Lower leg skin (tissue), 3 donors: Measurements from ENCODE around the gene MBOAT7.

ENCODE experiments used
- CTCF ChIP-seq, 3 donors: fragments of 450-650 bp; IDR thresholded peaks; one replicate each; pipeline ENCODE4 v1.5.1; 2016; ENCODE audit warnings: antibody characterized with exemption in 3 of 3, mild to moderate bottlenecking in 3 of 3, moderate library complexity in 2 of 3
- POLR2A ChIP-seq, 2 donors: fragments of 450-650 bp; IDR thresholded peaks; one replicate each; pipeline ENCODE4 v1.6.1; 2016 to 2017; ENCODE audit warnings: antibody characterized with exemption in 2 of 2, mild to moderate bottlenecking in 1 of 2, moderate library complexity in 1 of 2

GRCh38 chr19:54142166-54142780, 47.1 kb downstream of the MBOAT7 start:
- no peak for TF ChIP-seq CTCF (IDR thresholded peaks at IDR 0.05)
- no peak for TF ChIP-seq POLR2A (IDR thresholded peaks at IDR 0.05)
